Activated gamma-delta T cell treated with anti-CD3 and anti-CD28 coated beads, Interleukin-2, amount 50 U/mL, for 16 hours (primary cell): ENCODE data around the gene LCE3E.

Source experiments
- DNase-seq: peaks from one replicate; pipeline ENCODE4 v3.0.0-alpha.2; 2020; ENCODE audit warnings: low read depth

Gene LCE3E

GRCh38 chr1:152516082-152516481 is 50.5 kb downstream of the LCE3E start:
- no peak for DNase-seq
